Activated B cell treated with CpG ODN at 0.5 μM for 24 hours (primary cell): ENCODE results near the gene FER. TPM values are rescaled to one million over a fixed set of nuclear protein-coding genes. Genes with fewer than 3 reads are reported as not detected.

Experiments
- ATAC-seq: fragments of 200-7000 bp; cut with Tn5 transposase; one replicate; pipeline ENCODE4 v1.10.0; 2021; ENCODE audit warnings: low read depth, mild to moderate bottlenecking, moderate library complexity
- CTCF ChIA-PET: fragments of 350-600 bp; sonication (Branson Sonifier 250); formaldehyde crosslinking; loops from one replicate; lab custom pipeline; 2021; ENCODE audit warnings: antibody characterized with exemption; lab: Charles Lee
- POLR2A ChIA-PET: fragments of 350-600 bp; sonication (Branson Sonifier 250); formaldehyde crosslinking; loops from one replicate; lab custom pipeline; 2021; ENCODE audit warnings: antibody characterized with exemption; lab: Charles Lee
- DNase-seq: peaks from one replicate; pipeline ENCODE4 v3.0.0; 2022
- H3K27ac Mint-ChIP-seq: one replicate; pipeline ENCODE4 v1.8.0; 2020; ENCODE audit warnings: mixed read lengths
- H3K27me3 Mint-ChIP-seq: one replicate; pipeline ENCODE4 v1.8.0; 2021; ENCODE audit warnings: mixed read lengths
- H3K36me3 Mint-ChIP-seq: one replicate; pipeline ENCODE4 v1.8.0; 2021; ENCODE audit warnings: low read depth, mixed read lengths
- H3K4me1 Mint-ChIP-seq: one replicate; pipeline ENCODE4 v1.8.0; 2021; ENCODE audit warnings: mixed read lengths
- H3K4me3 Mint-ChIP-seq: one replicate; pipeline ENCODE4 v1.8.0; 2020; ENCODE audit warnings: mild to moderate bottlenecking, mixed read lengths
- H3K9me3 Mint-ChIP-seq: one replicate; pipeline ENCODE4 v1.8.0; 2020; ENCODE audit warnings: mixed read lengths
- intact Hi-C: fragments of 100-400 bp; cut with micrococcal nuclease; formaldehyde crosslinking; loops from one replicate; pipeline ENCODE4 v1.15.1; 2024
- total RNA-seq: library from RNA; stranded (reverse); gene quantifications from 2 replicates; pipeline ENCODE4 v1.2.3, GENCODE V29; 2022
- TF ChIP-seq, protein P1 (sequence below): fragments of 200-600 bp; IDR thresholded peaks from one replicate; pipeline ENCODE4 v1.8.0; 2022; ENCODE audit warnings: antibody characterized with exemption, mild to moderate bottlenecking

FER gene
- total RNA-seq, 1 donor from 2014 or later, result 17.3 TPM

DNA sequence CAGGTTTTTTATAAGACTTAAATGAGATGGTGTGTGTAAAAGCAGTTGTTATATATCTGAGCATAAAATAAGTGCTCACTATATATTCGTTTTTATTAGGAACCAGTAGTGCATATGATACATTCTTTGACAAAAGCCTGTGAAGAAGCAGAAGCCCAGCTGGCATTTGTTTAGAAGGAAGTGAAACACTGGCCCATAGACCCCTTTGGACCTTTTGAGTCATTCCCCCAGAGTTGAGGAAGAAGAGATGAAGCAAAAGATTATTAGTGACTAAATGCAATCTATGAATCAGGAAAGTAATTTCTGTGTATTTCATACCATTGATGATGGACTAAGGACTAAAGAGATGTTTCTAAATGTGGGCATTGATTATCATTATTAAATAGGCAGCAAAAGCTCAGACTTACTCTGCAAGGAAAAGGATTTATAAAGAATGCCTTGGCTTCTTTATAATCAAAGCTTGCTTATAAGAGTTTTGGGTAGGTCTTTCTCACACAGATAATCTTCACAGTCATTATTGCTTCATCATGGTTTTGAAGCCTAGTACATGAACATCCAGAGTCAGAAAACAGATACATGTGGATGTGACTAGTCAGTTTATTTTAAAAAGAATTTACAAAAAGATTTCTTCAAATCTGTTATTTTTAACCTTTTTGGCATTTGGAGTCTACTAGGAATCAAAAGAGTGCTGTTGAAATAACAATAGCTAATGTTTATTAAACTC, 16.9 kb upstream of the FER start:
- ChIA-PET POLR2A (interaction anchor here (1.4 to 4.8 kb wide), 3 partner anchors 11 to 679 kb away, joined by 3 to 71 read pairs (median 7); partner anchors contain the start of genes FER and PJA2), CTCF (interaction anchor here (0.9 to 1.6 kb wide), 2 partner anchors 43 to 189 kb away, joined by 3 read pairs; no protein-coding TSS in a partner anchor)
- Mint-ChIP-seq H3K27me3 (no peaks in the 10 kb centered on the region), H3K4me1 (peaks cover 46% of the 10 kb centered on the region), H3K36me3 (peaks cover 5% of the 10 kb centered on the region), H3K4me3 (peak overlapping the region; percentile 37), H3K27ac (peak overlapping the region; percentile 41), H3K9me3 (no peaks in the 10 kb centered on the region)
- no peak for DNase-seq
- peak; percentile 32 for ATAC-seq
- intact Hi-C loops, result no loop called here
- TF ChIP-seq, protein P1, sequence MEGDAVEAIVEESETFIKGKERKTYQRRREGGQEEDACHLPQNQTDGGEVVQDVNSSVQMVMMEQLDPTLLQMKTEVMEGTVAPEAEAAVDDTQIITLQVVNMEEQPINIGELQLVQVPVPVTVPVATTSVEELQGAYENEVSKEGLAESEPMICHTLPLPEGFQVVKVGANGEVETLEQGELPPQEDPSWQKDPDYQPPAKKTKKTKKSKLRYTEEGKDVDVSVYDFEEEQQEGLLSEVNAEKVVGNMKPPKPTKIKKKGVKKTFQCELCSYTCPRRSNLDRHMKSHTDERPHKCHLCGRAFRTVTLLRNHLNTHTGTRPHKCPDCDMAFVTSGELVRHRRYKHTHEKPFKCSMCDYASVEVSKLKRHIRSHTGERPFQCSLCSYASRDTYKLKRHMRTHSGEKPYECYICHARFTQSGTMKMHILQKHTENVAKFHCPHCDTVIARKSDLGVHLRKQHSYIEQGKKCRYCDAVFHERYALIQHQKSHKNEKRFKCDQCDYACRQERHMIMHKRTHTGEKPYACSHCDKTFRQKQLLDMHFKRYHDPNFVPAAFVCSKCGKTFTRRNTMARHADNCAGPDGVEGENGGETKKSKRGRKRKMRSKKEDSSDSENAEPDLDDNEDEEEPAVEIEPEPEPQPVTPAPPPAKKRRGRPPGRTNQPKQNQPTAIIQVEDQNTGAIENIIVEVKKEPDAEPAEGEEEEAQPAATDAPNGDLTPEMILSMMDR, result no peak

DNA sequence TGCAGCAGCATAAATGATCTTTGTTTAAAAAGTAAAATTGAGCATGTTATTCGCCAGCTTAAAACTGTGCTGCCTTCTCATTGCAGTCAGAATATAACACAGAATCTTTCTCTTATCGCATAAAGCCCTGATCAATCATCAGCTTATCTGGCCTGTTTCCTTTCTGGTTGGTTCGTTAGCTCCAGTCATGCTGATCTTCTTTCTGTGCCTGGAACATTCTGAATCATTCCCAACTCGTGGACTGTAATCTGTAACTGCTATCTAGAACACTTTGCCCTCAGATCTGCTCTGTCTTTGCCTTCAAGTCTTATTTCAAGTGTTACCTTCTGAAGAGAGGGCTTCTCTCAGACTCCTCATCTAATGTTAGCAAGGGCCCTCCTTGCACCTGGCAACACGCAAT, 11.9 kb upstream of the FER start:
- H3K27me3 Mint-ChIP-seq, result peaks cover 3% of the 10 kb centered on the region
- peaks cover 4% of the 10 kb centered on the region for H3K9me3 Mint-ChIP-seq
- H3K27ac Mint-ChIP-seq, result no peak overlapping the region
- H3K36me3 Mint-ChIP-seq, result no peaks in the 10 kb centered on the region
- CTCF ChIA-PET, result no interaction called here
- intact Hi-C loops, result no loop called here
- DNase-seq (no peak), ATAC-seq (no peak)
- H3K4me3 Mint-ChIP-seq, result no peak overlapping the region
- peaks cover 8% of the 10 kb centered on the region for H3K4me1 Mint-ChIP-seq
- POLR2A ChIA-PET, result no interaction called here
- TF ChIP-seq, protein P1, result no peak

DNA sequence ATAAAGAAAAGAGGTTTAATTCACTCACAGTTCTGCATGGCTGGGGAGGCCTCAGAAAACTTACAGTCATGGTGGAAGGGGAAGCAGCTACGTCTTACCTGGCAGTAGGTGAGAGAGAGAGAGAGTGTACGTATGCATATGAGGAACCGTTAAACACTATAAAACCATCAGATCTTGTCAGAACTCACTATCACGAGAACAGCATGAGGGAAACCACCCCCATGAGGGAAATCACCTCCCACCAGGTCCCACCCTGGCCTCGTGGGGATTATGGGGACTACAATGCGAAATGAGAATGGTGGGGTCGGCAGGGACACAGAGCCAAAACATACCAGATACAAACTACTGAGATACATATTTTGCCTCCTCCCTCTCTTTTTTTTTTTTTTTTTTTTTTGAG, 10.8 kb upstream of the FER start:
- TF ChIP-seq, protein P1, result no peak
- H3K27ac Mint-ChIP-seq, result no peak overlapping the region
- peaks cover 3% of the 10 kb centered on the region for H3K27me3 Mint-ChIP-seq
- no peak overlapping the region for H3K4me3 Mint-ChIP-seq
- POLR2A ChIA-PET, result interaction anchor here (0.5 to 1.2 kb wide), 4 partner anchors 9 to 739 kb away, joined by 3 to 5 read pairs (median 4); partner anchors contain the start of gene FER
- intact Hi-C loops, result no loop called here
- peaks cover 4% of the 10 kb centered on the region for H3K9me3 Mint-ChIP-seq
- no peak for ATAC-seq
- no peak for DNase-seq
- H3K36me3 Mint-ChIP-seq, result no peaks in the 10 kb centered on the region
- H3K4me1 Mint-ChIP-seq, result peaks cover 6% of the 10 kb centered on the region
- CTCF ChIA-PET, result no interaction called here

DNA sequence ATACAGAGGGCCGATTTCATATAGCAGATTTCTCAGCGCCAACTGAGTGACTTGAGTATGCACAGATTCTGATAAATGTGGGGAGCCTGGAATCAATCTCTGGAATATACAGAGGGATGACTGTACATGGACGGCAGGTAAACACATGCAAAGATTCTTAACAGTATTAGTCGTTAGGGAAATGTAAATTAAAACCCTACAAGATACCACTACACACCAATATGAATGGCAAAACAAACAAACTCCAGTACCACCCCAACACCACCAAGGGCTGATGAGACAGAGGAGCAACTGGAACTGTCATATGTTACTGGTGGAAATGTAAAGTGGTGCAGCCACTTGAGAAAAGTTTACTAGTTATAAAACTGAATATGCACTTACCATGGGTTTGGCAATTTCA, 8.3 kb upstream of the FER start:
- no peak overlapping the region for H3K27ac Mint-ChIP-seq
- H3K4me3 Mint-ChIP-seq, result no peak overlapping the region
- no peak for DNase-seq
- POLR2A ChIA-PET, result no interaction called here
- H3K27me3 Mint-ChIP-seq, result peaks cover 5% of the 10 kb centered on the region
- CTCF ChIA-PET, result no interaction called here
- no peak for ATAC-seq
- no peaks in the 10 kb centered on the region for H3K36me3 Mint-ChIP-seq
- peaks cover 4% of the 10 kb centered on the region for H3K4me1 Mint-ChIP-seq
- TF ChIP-seq, protein P1, result no peak
- intact Hi-C loops, result no loop called here
- peaks cover 4% of the 10 kb centered on the region for H3K9me3 Mint-ChIP-seq

DNA sequence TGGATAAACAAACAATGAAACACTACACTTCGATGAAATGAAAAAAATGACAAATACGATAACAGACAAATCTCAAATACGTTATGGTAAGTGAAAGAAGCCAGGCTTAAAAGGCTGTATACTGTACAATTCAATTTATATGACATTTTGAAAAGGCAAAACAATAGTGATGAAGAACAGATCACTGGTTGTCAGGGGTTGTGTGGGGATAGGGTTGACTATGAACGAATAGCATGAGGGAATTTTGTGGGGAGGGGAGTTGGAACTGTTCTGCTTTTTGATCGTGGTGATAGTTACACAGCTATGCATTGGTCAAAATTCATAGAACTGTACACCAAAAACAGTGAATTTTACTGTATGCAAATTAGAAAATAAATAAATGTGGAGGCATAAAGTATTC, 7.8 kb upstream of the FER start:
- DNase-seq (no peak), ATAC-seq (no peak)
- Mint-ChIP-seq H3K4me3 (no peak overlapping the region), H3K9me3 (peaks cover 4% of the 10 kb centered on the region), H3K27ac (no peak overlapping the region), H3K36me3 (no peaks in the 10 kb centered on the region), H3K4me1 (peaks cover 4% of the 10 kb centered on the region), H3K27me3 (peaks cover 5% of the 10 kb centered on the region)
- CTCF ChIA-PET, result no interaction called here
- POLR2A ChIA-PET, result no interaction called here
- intact Hi-C loops, result no loop called here
- TF ChIP-seq, protein P1, result no peak
